ENCODE measurements around the gene PARD3B. TPM values are rescaled to one million over a fixed set of nuclear protein-coding genes. Genes with fewer than 3 reads are reported as not detected.

PARD3B gene
- total RNA-seq, 1 experiment from 2014 or later, result 3.6 TPM

- CTCF ChIA-PET, result no interaction called here
- no TSS peak for BruUV-seq (replicated peaks)
- ATAC-seq (no peak), DNase-seq (ENCODE audit: low read depth, low spot score) (no peak)
- POLR2A ChIA-PET, result interaction anchor here (0.5 kb wide), 1 partner anchor 154 kb away, joined by 3 read pairs; no protein-coding TSS in a partner anchor
- no peak for TF ChIP-seq CTCF (IDR thresholded peaks at IDR 0.05)
- no peak for TF ChIP-seq TCF7L2 (IDR thresholded peaks at IDR 0.05; ENCODE audit: low read depth, low read length)
- TF ChIP-seq POLR2AphosphoS5 (IDR thresholded peaks at IDR 0.05; ENCODE audit: low read depth, low read length), result no peak
- TF ChIP-seq REST (IDR thresholded peaks at IDR 0.05; ENCODE audit: insufficient read depth in 1 of 2, low read depth in 2 of 2, low read length in 1 of 2), result no peak
- TF ChIP-seq SIN3A (IDR thresholded peaks at IDR 0.05; ENCODE audit: borderline replicate concordance, insufficient read depth, low read depth, low read length), result no peak
- H3K4me1 ChIP-seq (ENCODE audit: control insufficient read depth, insufficient read depth, low read length), result no peaks in the 10 kb centered on the region
- no peaks in the 10 kb centered on the region for H3K36me3 ChIP-seq (ENCODE audit: control insufficient read depth, insufficient read depth, low read length)
- H3K27ac ChIP-seq (ENCODE audit: low read length), result no peak overlapping the region
- in situ Hi-C loops (cut with HindIII; ENCODE audit: low pct_unique_long_range_greater_than_20kb, low sequenced_read_pairs) (no loop called here), intact Hi-C loops (cut with micrococcal nuclease; ENCODE audit: unreplicated experiment) (no loop called here)
- no peaks in the 10 kb centered on the region for H3K27me3 ChIP-seq (ENCODE audit: control insufficient read depth, insufficient read depth, low read length)
- H3K4me3 ChIP-seq (ENCODE audit: low read depth in 2 of 2, low read length in 2 of 2), result no peak overlapping the region
- no peaks in the 10 kb centered on the region for H3K9me3 ChIP-seq (ENCODE audit: control insufficient read depth, insufficient read depth, low read depth, low read length)
Observed at GRCh38 chr2:205297368-205297767, 752.1 kb downstream of the PARD3B start.

GRCh38 chr2:205297846-205298245 lies 752.6 kb downstream of the PARD3B start:
- no TSS peak for BruUV-seq (replicated peaks)
- Histone ChIP-seq H3K9me3 (ENCODE audit: control insufficient read depth, insufficient read depth, low read depth, low read length) (no peaks in the 10 kb centered on the region), H3K27me3 (ENCODE audit: control insufficient read depth, insufficient read depth, low read length) (no peaks in the 10 kb centered on the region), H3K27ac (ENCODE audit: low read length) (no peak overlapping the region), H3K36me3 (ENCODE audit: control insufficient read depth, insufficient read depth, low read length) (no peaks in the 10 kb centered on the region), H3K4me3 (ENCODE audit: low read depth in 2 of 2, low read length in 2 of 2) (no peak overlapping the region), H3K4me1 (ENCODE audit: control insufficient read depth, insufficient read depth, low read length) (no peaks in the 10 kb centered on the region)
- DNase-seq (ENCODE audit: low read depth, low spot score), result no peak
- no peak for ATAC-seq
- TF ChIP-seq SIN3A (IDR thresholded peaks at IDR 0.05; ENCODE audit: borderline replicate concordance, insufficient read depth, low read depth, low read length) (no peak), POLR2AphosphoS5 (IDR thresholded peaks at IDR 0.05; ENCODE audit: low read depth, low read length) (no peak), REST (IDR thresholded peaks at IDR 0.05; ENCODE audit: insufficient read depth in 1 of 2, low read depth in 2 of 2, low read length in 1 of 2) (no peak), TCF7L2 (IDR thresholded peaks at IDR 0.05; ENCODE audit: low read depth, low read length) (no peak), CTCF (IDR thresholded peaks at IDR 0.05) (no peak)
- CTCF ChIA-PET, result no interaction called here
- POLR2A ChIA-PET, result no interaction called here
- intact Hi-C loops (cut with micrococcal nuclease; ENCODE audit: unreplicated experiment), result no loop called here
- in situ Hi-C loops (cut with HindIII; ENCODE audit: low pct_unique_long_range_greater_than_20kb, low sequenced_read_pairs), result no loop called here

Data from Panc1 (cell line).